ENCODE measurements around the gene ANAPC4. TPM values are rescaled to one million over a fixed set of nuclear protein-coding genes. Genes with fewer than 3 reads are reported as not detected.
"Not testable (repeated sequence)": the region's sequence is repeated elsewhere in the genome, so short reads cannot be mapped to it uniquely, and the experiment has no call there.

The ANAPC4 gene
- total RNA-seq, 1 donor from 2014 or later: 29.1 TPM

GRCh38 chr4:25367877-25368276, 9.2 kb upstream of the ANAPC4 start:
- TF ChIP-seq, protein P1, sequence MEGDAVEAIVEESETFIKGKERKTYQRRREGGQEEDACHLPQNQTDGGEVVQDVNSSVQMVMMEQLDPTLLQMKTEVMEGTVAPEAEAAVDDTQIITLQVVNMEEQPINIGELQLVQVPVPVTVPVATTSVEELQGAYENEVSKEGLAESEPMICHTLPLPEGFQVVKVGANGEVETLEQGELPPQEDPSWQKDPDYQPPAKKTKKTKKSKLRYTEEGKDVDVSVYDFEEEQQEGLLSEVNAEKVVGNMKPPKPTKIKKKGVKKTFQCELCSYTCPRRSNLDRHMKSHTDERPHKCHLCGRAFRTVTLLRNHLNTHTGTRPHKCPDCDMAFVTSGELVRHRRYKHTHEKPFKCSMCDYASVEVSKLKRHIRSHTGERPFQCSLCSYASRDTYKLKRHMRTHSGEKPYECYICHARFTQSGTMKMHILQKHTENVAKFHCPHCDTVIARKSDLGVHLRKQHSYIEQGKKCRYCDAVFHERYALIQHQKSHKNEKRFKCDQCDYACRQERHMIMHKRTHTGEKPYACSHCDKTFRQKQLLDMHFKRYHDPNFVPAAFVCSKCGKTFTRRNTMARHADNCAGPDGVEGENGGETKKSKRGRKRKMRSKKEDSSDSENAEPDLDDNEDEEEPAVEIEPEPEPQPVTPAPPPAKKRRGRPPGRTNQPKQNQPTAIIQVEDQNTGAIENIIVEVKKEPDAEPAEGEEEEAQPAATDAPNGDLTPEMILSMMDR (conservative IDR thresholded peaks at IDR 0.05): no peak
- Mint-ChIP-seq H3K27ac (no peak overlapping the region), H3K9me3 (no peaks in the 10 kb centered on the region), H3K36me3 (no peaks in the 10 kb centered on the region), H3K27me3 (no peaks in the 10 kb centered on the region), H3K4me1 (ENCODE audit: unreplicated experiment) (no peaks in the 10 kb centered on the region), H3K4me3 (no peak overlapping the region)
- DNase-seq (ENCODE audit: extremely low spot score, unreplicated experiment): no peak

DNA sequence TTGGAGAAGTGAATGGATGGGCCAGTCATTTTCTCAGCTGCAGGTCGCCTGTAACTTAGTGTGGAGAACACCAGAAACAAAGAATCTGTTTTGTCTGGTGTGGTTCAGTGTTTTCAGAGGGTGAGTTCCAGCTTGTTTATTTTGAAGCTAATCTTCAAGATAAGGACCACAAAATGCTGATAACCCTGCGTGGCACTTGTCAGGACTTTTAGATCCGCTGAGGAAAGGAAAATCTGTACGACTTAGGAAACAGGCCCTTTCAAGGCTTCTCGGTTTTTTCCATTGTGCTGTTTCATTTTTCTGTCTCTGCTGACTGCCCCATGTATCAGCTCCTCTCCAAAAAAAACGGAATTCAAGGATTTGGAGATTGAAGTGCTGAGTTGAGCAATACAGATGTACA, 8.7 kb upstream of the ANAPC4 start:
- H3K4me3 Mint-ChIP-seq: no peak overlapping the region

DNA sequence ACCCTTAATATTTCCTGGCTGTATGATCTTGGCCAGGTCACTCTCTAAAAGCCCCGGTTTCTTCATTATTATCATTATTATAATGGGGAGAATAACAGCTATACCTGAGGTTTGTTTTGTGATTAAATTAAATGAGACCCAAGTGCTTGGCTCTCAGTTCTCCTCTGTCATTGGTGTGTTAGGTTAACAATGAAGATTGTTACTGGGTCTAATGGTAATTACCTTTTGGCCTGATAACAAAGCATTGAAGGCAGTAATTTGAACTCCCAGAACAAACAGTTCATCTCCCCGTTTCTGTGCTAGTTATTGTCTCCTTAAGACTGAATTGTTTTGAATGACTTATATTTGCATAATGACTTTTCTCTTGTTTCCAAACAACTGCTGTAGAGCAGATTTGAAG, 6.8 kb upstream of the ANAPC4 start:
- Mint-ChIP-seq H3K4me3 (no peak overlapping the region), H3K4me1 (ENCODE audit: unreplicated experiment) (peaks cover under 1% of the 10 kb centered on the region), H3K9me3 (no peaks in the 10 kb centered on the region), H3K27me3 (no peaks in the 10 kb centered on the region), H3K36me3 (no peaks in the 10 kb centered on the region), H3K27ac (no peak overlapping the region)
- TF ChIP-seq, protein P1 (conservative IDR thresholded peaks at IDR 0.05): no peak
- no peak for DNase-seq (ENCODE audit: extremely low spot score, unreplicated experiment)

More for the DNA sequence above, 8.7 kb upstream of the ANAPC4 start:
- no peak for DNase-seq (ENCODE audit: extremely low spot score, unreplicated experiment)
- Mint-ChIP-seq H3K27me3 (no peaks in the 10 kb centered on the region), H3K27ac (no peak overlapping the region), H3K9me3 (no peaks in the 10 kb centered on the region), H3K36me3 (no peaks in the 10 kb centered on the region), H3K4me1 (ENCODE audit: unreplicated experiment) (no peaks in the 10 kb centered on the region)
- TF ChIP-seq, protein P1 (conservative IDR thresholded peaks at IDR 0.05): no peak

DNA sequence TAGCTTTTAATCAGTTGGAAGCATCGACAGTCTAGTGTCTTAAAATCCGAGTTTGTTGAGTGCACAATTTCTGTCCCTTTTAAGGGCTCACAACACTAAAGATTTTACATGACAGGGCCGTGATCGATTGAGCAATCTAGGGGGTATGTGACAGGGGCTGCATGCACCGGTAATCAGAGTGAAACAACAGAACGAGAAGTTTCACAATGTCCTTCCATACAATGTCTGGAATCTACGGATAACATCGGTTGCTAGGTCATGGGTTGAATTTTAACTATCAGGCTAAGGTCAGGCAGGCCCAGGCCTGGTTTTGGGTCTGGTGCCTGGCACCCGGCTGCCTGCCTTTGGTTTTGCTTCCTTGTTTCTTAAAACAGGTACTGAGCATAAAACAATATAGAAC, 4.5 kb upstream of the ANAPC4 start:
- H3K27ac Mint-ChIP-seq; DNase-seq (ENCODE audit: extremely low spot score, unreplicated experiment); H3K4me1 Mint-ChIP-seq (ENCODE audit: unreplicated experiment); H3K4me3 Mint-ChIP-seq; H3K9me3 Mint-ChIP-seq; H3K36me3 Mint-ChIP-seq; H3K27me3 Mint-ChIP-seq: not testable (repeated sequence)

- Mint-ChIP-seq H3K27me3 (no peaks in the 10 kb centered on the region), H3K27ac (peak overlapping the region; percentile 87), H3K36me3 (peaks cover 3% of the 10 kb centered on the region), H3K9me3 (no peaks in the 10 kb centered on the region), H3K4me1 (ENCODE audit: unreplicated experiment) (peaks cover 5% of the 10 kb centered on the region), H3K4me3 (no peak overlapping the region)
- no peak for DNase-seq (ENCODE audit: extremely low spot score, unreplicated experiment)
- TF ChIP-seq, protein P1 (conservative IDR thresholded peaks at IDR 0.05): no peak
These were observed 741 bp downstream of the ANAPC4 start for GRCh38 chr4:25377572-25378436.

DNA sequence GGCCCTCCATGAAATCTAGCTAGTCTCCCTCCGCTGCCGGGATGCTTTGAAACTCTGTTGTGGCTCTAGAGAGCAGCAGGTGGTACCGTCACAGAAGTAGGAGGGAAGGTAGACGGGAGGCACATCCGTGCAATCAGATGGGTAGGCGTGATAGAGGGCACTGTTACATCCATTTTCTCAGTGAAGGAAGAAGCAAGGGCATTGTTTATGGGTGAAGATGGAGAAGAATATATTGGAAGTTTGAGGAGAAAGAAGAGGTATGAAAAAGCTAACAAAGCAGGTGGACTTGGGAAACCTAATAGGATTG, 1.3 kb downstream of the ANAPC4 start:
- H3K4me1 Mint-ChIP-seq (ENCODE audit: unreplicated experiment): peaks cover 5% of the 10 kb centered on the region

More for the DNA sequence above, 1.3 kb downstream of the ANAPC4 start:
- Mint-ChIP-seq H3K4me3 (no peak overlapping the region), H3K36me3 (peaks cover 3% of the 10 kb centered on the region), H3K9me3 (no peaks in the 10 kb centered on the region), H3K27me3 (no peaks in the 10 kb centered on the region), H3K27ac (no peak overlapping the region)
- TF ChIP-seq, protein P1 (conservative IDR thresholded peaks at IDR 0.05): no peak
- DNase-seq (ENCODE audit: extremely low spot score, unreplicated experiment): no peak
